ENCODE measurements around the gene PAOX.
A peak's percentile ranks its signal among the peaks of the same experiment; 100 is the strongest.
"Not testable (repeated sequence)": the region's sequence is repeated elsewhere in the genome, so short reads cannot be mapped to it uniquely, and the experiment has no call there.

The PAOX gene

GRCh38 chr10:133370030-133370786, 8.9 kb upstream of the PAOX start:
- no peak overlapping the region for H3K4me3 ChIP-seq (ENCODE audit: low read length)
- no peak overlapping the region for H3K9ac ChIP-seq (ENCODE audit: low read length)
- no peaks in the 10 kb centered on the region for H3K9me3 ChIP-seq (ENCODE audit: control insufficient read depth, low read length)
- H3K27me3 ChIP-seq (ENCODE audit: control insufficient read depth, insufficient read depth, low read length), result no peaks in the 10 kb centered on the region
- peaks cover 12% of the 10 kb centered on the region for H3K4me1 ChIP-seq (ENCODE audit: control insufficient read depth, insufficient read depth, low read length)
- peaks cover 23% of the 10 kb centered on the region for H3K36me3 ChIP-seq (ENCODE audit: control insufficient read depth, insufficient read depth, low read length)

GRCh38 chr10:133372507-133372906, 6.6 kb upstream of the PAOX start:
- no peak overlapping the region for H3K9ac ChIP-seq (ENCODE audit: low read length)
- no peaks in the 10 kb centered on the region for H3K9me3 ChIP-seq (ENCODE audit: control insufficient read depth, low read length)
- H3K27me3 ChIP-seq (ENCODE audit: control insufficient read depth, insufficient read depth, low read length), result no peaks in the 10 kb centered on the region
- peaks cover 6% of the 10 kb centered on the region for H3K4me1 ChIP-seq (ENCODE audit: control insufficient read depth, insufficient read depth, low read length)
- peaks cover 8% of the 10 kb centered on the region for H3K36me3 ChIP-seq (ENCODE audit: control insufficient read depth, insufficient read depth, low read length)
- no peak overlapping the region for H3K4me3 ChIP-seq (ENCODE audit: low read length)

DNA sequence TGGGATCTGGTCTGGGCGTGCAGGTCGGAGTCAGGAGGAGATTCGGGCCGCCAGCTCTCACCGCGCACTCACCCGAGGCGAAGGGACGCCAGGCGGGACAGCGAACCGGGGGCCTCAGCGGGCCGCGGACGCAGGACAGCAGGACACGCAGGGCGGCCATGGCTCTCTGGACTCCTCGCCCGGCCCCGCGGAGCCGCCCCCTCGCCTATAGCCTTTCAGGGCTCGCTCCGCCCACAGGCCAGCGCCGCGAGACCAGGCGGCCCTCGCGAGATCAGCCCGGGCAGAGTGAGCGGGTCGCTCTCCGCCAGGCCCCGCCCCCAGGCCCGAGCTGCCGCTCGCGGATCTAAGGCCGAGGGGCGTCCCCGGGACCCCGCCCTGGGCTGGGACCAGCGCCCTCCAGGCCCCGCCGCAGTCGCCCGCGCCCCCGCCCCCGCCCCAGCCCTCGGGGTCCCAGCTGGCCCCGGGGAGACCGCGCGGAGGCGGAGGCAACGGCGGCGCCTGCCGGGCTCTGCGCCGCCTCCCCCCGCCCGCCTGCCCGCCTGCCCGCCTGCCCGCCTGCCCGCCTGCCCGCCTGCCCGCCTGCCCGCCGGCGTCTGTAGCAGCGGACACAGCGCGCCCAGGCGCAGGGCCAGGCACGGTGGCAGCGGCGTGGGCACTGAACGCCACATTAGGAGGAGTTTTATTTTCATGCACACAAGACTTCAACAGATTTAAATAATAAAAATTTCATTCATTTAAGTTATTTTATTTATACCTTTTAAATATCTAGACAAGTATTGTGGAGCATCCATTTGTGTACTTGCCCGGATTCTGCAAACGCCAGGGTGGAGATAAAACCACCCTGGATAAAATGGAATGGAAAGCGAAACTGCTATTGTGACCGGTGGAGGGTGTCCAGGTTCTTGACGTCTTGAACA, 5.6 kb upstream of the PAOX start, which contains the start of gene ECHS1:
TSS of gene ECHS1 (minus strand) at position 181 of the 917 bp plus-strand sequence. CDS start at position 160, 21 bp downstream.
- peak within 1 kb of the TSS; percentile 65 for H3K9ac ChIP-seq (ENCODE audit: low read length)

DNA sequence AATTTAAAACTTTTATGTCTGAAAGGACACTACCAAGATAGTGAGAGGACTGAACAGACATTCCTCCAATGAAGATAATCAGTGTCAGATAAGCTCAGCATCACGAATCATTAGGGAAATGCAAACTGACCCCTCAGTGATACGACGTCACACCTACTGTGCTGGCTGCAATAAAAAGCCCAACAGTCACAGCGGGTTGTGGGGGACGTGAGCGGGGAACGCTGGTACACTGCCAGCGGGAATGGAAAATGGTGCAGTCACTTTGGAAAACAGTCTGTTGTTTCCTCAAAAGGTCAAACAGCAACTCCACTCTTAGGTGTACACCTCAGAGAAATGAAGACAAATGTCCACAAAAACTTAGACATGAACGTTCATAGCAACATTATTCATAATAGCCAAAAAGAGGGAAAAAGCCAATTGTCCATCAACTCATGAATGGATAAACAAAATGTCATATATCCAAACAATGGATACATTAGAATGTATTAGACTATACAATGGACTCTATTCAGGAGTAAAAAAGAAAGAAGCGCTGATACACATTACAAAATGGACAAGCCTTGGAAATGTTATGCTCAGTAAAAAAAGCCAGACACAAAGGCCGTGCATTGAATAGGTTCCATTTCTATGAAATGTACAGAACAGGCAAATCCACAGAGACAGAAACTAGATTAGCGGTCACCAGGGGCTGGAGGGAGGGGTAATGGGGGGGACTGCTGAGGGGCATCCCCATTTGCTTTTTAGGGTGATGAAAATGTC, 3.5 kb upstream of the PAOX start:
- H3K36me3 ChIP-seq (ENCODE audit: control insufficient read depth, insufficient read depth, low read length), result no peaks in the 10 kb centered on the region

More for the DNA sequence above, 5.6 kb upstream of the PAOX start, which contains the start of gene ECHS1:
- peaks cover 14% of the 10 kb centered on the region for H3K4me1 ChIP-seq (ENCODE audit: control insufficient read depth, insufficient read depth, low read length)
- no peaks in the 10 kb centered on the region for H3K9me3 ChIP-seq (ENCODE audit: control insufficient read depth, low read length)
- H3K27me3 ChIP-seq (ENCODE audit: control insufficient read depth, insufficient read depth, low read length), result no peaks in the 10 kb centered on the region
- H3K36me3 ChIP-seq (ENCODE audit: control insufficient read depth, insufficient read depth, low read length), result peaks cover 2% of the 10 kb centered on the region
- H3K4me3 ChIP-seq (ENCODE audit: low read length), result peak within 1 kb of the TSS; percentile 14

GRCh38 chr10:133376183-133376582, 2.9 kb upstream of the PAOX start:
- not testable (repeated sequence) for H3K4me3 ChIP-seq (ENCODE audit: low read length); H3K36me3 ChIP-seq (ENCODE audit: control insufficient read depth, insufficient read depth, low read length); H3K27me3 ChIP-seq (ENCODE audit: control insufficient read depth, insufficient read depth, low read length); H3K9me3 ChIP-seq (ENCODE audit: control insufficient read depth, low read length); H3K9ac ChIP-seq (ENCODE audit: low read length)
- H3K4me1 ChIP-seq (ENCODE audit: control insufficient read depth, insufficient read depth, low read length), result peaks cover 14% of the 10 kb centered on the region

More for the DNA sequence above, 3.5 kb upstream of the PAOX start:
- Histone ChIP-seq H3K9ac (ENCODE audit: low read length) (no peak overlapping the region), H3K9me3 (ENCODE audit: control insufficient read depth, low read length) (no peaks in the 10 kb centered on the region), H3K27me3 (ENCODE audit: control insufficient read depth, insufficient read depth, low read length) (no peaks in the 10 kb centered on the region), H3K4me3 (ENCODE audit: low read length) (no peak overlapping the region), H3K4me1 (ENCODE audit: control insufficient read depth, insufficient read depth, low read length) (peaks cover 14% of the 10 kb centered on the region)

GRCh38 chr10:133377025-133377817, 1.8 kb upstream of the PAOX start:
- H3K9ac ChIP-seq (ENCODE audit: low read length), result no peak overlapping the region
- H3K36me3 ChIP-seq (ENCODE audit: control insufficient read depth, insufficient read depth, low read length), result no peaks in the 10 kb centered on the region
- H3K9me3 ChIP-seq (ENCODE audit: control insufficient read depth, low read length), result no peaks in the 10 kb centered on the region
- peaks cover 14% of the 10 kb centered on the region for H3K4me1 ChIP-seq (ENCODE audit: control insufficient read depth, insufficient read depth, low read length)
- no peak overlapping the region for H3K4me3 ChIP-seq (ENCODE audit: low read length)
- H3K27me3 ChIP-seq (ENCODE audit: control insufficient read depth, insufficient read depth, low read length), result no peaks in the 10 kb centered on the region

DNA sequence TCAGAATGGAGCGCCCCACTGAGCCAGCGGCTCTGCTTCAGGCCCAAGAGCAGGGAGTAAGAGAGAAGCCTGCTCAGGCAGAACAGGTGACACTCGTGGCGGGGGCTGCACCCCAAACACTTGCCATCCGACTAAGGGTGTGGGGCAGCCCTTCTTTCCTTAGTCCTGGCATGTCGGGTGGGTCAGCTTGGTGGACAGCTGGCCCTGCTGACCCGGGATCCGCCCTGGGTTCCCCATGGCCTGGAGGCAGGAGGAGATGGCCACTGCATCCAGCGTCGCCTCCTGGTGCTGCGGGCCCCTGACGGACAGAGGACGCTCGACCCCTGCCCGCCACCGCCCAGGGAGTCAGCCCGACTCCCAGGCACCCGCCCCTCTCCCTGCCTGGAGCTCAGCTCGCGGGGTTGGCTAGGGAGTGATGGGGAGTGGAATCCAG, 1.2 kb upstream of the PAOX start:
- peaks cover 14% of the 10 kb centered on the region for H3K4me1 ChIP-seq (ENCODE audit: control insufficient read depth, insufficient read depth, low read length)
- no peaks in the 10 kb centered on the region for H3K36me3 ChIP-seq (ENCODE audit: control insufficient read depth, insufficient read depth, low read length)
- H3K9ac ChIP-seq (ENCODE audit: low read length), result peak overlapping the region; percentile 47
- H3K4me3 ChIP-seq (ENCODE audit: low read length), result no peak overlapping the region
- no peaks in the 10 kb centered on the region for H3K9me3 ChIP-seq (ENCODE audit: control insufficient read depth, low read length)
- no peaks in the 10 kb centered on the region for H3K27me3 ChIP-seq (ENCODE audit: control insufficient read depth, insufficient read depth, low read length)

DNA sequence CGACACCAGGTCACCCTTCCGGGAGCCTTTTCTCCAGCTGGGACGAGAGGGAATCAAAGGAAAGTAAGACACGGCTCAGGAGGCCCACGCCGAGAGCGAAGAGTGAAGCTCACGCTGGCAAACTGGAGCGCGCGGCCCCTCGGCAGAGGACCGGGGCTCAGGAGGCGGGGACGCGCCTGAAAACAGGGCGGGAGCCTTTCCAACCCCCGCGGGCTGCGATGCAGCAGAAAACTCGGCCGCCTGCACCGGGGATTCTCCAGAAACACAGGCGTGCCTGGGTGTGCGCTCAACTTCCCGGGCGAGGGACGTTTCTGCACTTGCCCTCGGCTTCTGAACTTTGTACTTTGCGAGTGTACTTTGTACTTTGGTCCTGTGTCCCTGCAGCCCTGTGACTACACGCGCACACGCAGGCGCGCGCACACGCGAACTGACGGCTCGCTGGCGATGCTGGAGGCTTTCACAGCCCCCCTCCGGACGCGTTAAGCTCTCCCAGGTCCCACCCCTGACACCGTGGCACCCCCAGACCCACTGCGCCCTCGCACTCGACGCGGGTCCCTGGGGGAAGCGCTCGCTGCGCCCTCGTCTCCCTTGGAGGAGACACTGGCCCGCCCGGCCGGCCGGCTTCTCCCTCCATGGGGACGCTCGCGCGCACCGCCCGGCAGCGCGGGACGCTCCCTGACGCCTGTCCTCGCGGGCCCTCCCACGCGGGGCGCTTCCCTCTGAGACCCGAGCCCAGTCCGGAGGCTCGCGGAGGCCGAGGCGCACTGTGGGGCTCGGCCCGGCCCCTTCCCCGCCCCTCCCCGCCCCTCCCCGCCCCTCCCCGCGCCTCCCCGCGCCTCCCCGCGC, 588 bp upstream of the PAOX start:
- H3K9ac ChIP-seq (ENCODE audit: low read length), result peak overlapping the region; percentile 47

GRCh38 chr10:133379801-133380666, 972 bp downstream of the PAOX start:
- peaks cover 8% of the 10 kb centered on the region for H3K4me1 ChIP-seq (ENCODE audit: control insufficient read depth, insufficient read depth, low read length)
- H3K4me3 ChIP-seq (ENCODE audit: low read length), result peak overlapping the region; percentile 8
- no peaks in the 10 kb centered on the region for H3K27me3 ChIP-seq (ENCODE audit: control insufficient read depth, insufficient read depth, low read length)
- H3K36me3 ChIP-seq (ENCODE audit: control insufficient read depth, insufficient read depth, low read length), result no peaks in the 10 kb centered on the region
- no peaks in the 10 kb centered on the region for H3K9me3 ChIP-seq (ENCODE audit: control insufficient read depth, low read length)
- H3K9ac ChIP-seq (ENCODE audit: low read length), result peak overlapping the region; percentile 66

More for the DNA sequence above, 588 bp upstream of the PAOX start:
- Histone ChIP-seq H3K4me3 (ENCODE audit: low read length) (no peak overlapping the region), H3K9me3 (ENCODE audit: control insufficient read depth, low read length) (no peaks in the 10 kb centered on the region), H3K36me3 (ENCODE audit: control insufficient read depth, insufficient read depth, low read length) (no peaks in the 10 kb centered on the region), H3K4me1 (ENCODE audit: control insufficient read depth, insufficient read depth, low read length) (peaks cover 14% of the 10 kb centered on the region), H3K27me3 (ENCODE audit: control insufficient read depth, insufficient read depth, low read length) (no peaks in the 10 kb centered on the region)

GRCh38 chr10:133381036-133381435, 2.0 kb downstream of the PAOX start:
- Histone ChIP-seq H3K9me3 (ENCODE audit: control insufficient read depth, low read length) (no peaks in the 10 kb centered on the region), H3K36me3 (ENCODE audit: control insufficient read depth, insufficient read depth, low read length) (no peaks in the 10 kb centered on the region), H3K4me1 (ENCODE audit: control insufficient read depth, insufficient read depth, low read length) (peaks cover 8% of the 10 kb centered on the region), H3K4me3 (ENCODE audit: low read length) (no peak overlapping the region), H3K27me3 (ENCODE audit: control insufficient read depth, insufficient read depth, low read length) (no peaks in the 10 kb centered on the region), H3K9ac (ENCODE audit: low read length) (no peak overlapping the region)
